HT1080 (cell line): ENCODE measurements around the gene PLA2G4A. TPM values are rescaled to one million over a fixed set of nuclear protein-coding genes. Genes with fewer than 3 reads are reported as not detected.

Experiments used
- DNase-seq: peaks from one replicate; pipeline ENCODE4 v3.0.0-alpha.2; 2015; ENCODE audit warnings: low read depth
- total RNA-seq: library from RNA; depleted of rRNA; stranded (reverse); fragments of >200 nt; shearing (Covaris generic); gene quantifications from 2 replicates; pipeline ENCODE4 v1.2.3, GENCODE V29; 2014

The PLA2G4A gene
- total RNA-seq, 1 experiment from 2014 or later, result 0.34 TPM

DNA sequence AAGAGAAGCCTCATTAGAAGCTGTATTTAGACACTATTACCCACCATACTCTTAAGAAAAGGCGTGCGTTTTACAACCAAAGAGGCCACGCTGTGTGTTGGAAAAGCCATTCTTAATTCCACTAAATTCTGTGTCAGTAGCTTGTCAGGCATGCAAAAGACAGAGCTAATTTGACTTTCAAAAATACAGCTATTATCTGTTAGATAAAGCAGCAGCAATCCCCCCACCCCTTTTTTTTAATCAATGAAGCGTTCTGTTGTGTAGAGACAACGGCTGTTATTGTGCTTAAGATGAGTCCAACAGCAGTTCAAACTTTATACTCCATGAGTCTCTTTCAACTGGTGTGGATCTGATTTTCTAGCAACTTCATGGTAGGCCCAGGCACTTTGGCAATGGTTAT is 43.5 kb downstream of the PLA2G4A start:
- no peak for DNase-seq

DNA sequence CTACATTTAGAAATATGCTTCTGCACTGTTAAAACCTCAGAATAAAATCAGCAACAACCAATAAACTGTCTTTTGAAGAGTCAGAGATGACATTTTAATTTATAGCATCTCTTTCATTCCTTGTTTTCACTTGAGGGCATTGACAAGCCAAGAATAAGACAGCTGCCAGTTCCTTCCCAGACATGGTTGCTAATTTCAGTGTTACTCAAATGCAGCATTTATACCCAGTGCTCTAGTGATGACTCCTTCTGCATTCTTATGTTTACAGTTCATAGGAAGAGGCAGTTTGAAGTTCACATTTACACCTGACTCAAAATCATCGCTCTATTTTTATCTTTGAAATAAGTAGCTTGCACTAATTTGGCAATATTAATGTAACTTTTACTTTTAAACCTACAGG is 44.9 kb downstream of the PLA2G4A start:
- DNase-seq, result no peak

DNA sequence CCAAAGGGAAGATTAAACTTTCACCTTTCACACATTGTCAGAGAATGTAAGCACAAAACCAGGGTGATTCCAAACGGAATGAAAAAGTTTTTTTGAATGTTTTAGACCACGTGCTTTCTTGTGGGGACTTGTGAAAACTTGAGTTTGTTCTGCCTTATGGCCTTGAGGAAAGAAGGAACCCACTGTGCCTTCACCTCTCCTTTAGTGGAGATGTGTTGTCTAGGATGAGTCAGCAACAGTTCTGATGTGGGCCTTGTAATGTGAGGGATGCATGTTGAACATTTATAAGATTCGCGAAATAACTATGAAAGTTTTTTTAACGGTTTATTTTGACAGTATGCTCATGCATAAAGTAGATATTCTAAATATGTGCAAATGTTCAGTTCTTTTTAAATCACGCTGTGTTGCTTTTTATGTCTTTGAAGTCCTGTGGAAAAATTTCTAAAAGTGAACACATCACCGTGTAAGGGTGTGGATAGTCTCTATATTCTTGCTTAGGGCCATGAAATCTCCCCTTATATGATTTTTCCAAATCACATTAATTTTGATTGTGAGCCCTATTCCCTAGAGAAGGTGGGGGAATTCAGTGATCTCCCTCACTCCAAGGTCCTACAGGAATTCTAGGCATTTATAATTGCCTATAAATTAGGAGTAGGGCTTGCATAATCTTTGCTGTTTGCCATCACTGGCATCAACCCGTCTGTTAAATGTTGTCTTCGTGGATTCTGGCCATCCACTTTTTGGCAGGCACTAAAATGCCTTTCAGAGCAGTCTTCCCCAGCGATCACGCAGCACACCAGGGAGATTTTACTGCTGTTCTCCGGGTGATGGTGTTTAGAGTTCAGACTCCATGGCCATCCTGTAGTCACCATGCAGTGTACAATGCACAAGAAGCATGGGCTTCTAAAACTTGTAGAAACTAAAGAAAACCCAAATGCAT is 47.4 kb downstream of the PLA2G4A start:
- no peak for DNase-seq

DNA sequence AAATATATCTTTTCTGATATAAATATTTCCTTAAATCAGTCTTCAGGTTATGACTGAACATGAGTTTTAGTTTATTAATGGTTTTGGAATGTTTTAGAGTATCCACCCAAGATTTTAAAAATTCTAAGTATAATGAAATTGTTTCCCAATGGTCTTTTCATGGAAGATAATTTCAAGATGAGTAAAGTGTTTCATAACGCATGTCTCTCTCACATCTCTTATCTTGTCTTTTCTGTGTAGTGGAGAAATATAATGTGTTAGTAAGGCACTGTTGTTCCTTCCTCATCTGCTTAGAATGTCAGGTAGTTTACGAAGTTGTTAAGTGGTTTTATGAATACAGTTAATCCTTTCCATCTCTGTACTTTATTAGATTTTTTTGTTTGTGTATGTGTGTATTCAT is 49.6 kb downstream of the PLA2G4A start:
- no peak for DNase-seq

DNA sequence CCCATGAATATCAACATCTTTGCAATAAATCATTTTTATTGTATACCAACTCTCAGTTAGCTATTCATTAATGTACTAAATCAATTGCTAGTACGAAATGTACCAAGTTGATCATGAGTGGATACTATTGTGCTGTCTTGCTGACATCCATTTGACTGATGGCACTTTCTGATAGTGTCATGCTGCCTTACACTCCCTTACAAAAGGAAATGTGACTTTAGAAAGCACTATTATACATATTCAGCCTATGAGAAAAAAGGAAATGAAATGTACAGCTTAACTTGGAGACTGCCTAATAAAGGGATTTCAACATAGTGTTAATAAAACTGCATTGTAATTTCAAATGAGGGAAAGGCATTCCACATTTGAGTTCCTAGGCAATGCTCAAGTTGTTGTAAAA is 52.2 kb downstream of the PLA2G4A start:
- DNase-seq, result no peak

DNA sequence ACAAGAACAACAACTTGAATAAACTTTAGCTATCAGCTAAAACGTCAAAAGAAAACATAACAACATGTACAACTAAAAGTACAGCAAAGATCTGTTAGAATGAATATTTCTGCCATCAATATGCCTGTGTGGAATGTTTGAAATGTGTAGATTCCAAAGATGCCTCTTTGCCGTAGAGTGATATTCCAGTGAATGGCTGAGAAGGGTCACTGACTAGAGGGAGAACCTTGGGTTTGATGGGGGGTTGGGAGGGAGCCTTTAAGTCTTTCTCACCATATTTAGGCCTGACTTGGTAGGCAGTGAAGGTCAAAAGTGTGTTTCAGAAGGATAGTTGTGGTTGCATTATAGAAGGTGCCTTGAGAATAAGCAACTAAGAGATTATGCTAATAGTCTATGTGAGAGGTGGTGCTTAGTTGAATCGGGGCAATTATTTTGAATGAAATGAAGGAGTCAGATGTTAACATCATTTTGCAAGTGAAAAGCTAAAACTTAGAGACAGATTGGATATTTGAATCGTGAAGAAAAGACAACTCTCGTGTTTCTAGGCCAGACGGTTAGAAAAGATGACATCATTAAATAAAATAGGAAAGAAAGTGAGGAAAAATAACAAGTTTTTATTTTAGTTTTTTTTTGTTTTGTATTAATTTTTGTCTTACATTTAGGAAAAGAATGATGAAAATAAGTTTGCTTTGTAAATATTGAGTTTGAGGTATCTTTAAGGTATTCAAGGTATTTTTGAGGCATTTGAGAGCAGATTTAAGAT is 53.8 kb downstream of the PLA2G4A start:
- no peak for DNase-seq

DNA sequence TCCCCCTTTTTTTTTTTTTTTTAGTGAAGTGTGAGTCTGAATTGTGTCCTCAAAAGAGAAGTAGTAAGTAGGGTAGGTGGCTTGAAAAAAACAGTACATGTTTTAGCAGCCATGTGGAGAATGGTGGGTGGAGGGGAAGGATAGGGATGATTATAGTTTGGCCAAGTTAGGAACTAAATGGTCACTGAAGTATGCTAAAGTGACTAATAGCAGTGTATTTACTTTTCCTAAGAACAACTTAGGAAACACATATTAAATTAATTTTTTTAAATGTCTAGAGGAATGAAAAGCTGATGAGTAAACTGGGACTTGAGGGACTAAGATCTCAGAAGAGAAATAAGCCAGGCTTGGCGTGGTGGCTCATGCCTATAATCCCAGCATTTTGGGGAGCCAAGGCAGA is 55.5 kb downstream of the PLA2G4A start:
- DNase-seq, result no peak

DNA sequence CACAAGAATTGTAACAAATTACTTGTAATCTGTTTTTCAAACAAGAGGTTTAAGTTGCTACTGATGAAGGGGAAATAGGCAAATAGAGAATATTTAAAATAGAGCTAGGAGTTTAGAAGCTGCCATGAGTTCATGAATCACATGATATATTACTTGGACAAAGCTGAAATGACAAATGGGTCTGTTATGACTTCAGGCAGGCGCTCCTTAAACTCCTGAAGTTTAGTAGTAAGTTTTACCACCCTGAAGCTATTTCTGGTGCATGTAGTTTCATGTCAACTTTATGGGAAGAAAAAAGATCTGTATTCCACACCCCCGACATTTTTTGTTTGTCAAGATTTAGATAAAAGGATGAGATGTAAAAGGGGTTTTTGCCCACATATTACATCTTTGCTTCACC is 58.5 kb downstream of the PLA2G4A start:
- no peak for DNase-seq

DNA sequence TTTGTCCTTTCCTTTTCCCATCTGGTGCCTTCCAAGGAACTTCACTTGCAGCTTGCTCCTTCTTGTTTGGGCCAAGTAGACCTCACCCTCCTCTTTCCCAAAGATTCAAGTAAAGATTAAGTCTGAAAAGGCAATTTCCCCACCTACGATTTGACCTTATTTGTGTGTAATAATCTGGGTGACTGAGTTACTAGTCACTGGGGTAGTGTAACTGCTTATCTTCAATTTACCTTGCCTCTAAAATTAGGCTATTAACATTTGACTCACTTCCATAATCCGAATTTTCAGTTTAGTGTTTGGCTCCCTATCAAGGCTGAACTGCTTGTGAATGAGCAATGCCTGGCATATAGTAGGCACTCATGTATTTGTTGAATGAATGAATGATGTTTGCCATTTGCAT is 59.6 kb downstream of the PLA2G4A start:
- no peak for DNase-seq

DNA sequence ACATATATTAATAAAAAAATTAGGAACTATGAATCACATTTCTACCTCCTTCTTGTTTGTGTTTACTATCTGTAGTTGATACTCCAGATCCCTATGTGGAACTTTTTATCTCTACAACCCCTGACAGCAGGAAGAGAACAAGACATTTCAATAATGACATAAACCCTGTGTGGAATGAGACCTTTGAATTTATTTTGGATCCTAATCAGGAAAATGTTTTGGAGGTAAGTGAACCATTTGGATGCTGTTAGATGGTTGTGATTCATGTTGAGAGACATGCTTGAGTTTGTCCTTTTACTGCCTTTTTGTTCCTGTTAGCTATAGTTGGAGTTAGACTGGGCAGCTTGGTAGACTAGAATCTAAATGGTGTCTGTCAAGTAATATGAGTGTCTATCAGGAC is 64.2 kb downstream of the PLA2G4A start:
- DNase-seq, result no peak

DNA sequence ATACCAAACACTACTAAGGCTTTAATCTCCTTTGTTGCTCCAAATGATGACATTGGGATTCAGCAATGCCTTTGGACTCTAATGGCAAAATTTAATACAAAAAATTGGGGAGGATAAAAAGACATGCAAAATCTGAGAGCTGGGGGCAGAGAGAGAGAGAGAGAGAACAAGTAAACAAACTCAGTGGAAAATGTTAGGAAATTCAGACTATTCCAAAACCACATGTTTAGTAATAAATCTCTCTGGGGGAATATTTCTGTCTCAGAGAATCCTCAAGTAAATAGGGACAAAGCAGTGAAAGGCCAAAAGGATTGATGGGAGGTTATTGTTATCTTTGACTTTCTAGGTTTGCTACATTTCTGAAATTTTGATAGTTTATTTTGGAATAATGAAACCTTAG is 65.7 kb downstream of the PLA2G4A start:
- no peak for DNase-seq

DNA sequence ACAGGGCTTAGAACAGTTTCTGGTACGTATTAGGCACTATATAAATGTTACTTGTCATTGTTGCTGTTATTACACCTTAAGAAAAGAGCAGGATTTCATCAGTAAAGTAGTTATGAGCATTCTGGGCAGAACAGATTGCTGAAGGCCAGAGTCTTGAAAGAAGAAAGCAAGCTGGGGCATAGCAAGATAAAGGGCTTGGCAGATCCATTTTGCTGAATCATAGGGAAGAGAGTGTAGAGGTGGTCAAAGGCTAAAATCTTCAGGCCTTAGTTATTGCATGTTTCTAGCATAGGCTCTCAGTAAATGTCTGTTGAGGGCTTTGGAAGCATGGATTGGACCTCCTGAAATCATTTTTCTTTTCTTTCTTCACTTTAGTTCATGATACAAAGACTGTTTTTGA is 67.5 kb downstream of the PLA2G4A start:
- peak; percentile 10 for DNase-seq

DNA sequence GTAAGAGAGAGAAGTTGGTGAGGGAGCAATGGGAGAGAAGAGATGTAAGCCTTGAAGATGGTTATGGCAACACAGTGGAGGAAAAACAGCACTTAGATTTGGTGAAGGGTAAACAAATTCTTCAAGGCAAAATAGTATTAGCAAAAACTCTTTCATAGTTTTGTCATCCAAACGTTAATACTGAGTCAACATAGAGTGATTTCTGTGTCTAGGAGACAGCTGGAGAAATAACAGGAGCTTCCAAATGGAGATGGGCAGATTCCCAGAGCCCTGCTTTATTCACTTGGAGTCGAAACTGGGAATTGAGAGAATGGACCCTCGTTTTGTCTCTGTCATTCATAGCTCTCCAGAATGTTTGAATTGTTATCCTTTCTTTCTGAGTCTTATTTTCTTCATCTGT is 68.3 kb downstream of the PLA2G4A start:
- no peak for DNase-seq

DNA sequence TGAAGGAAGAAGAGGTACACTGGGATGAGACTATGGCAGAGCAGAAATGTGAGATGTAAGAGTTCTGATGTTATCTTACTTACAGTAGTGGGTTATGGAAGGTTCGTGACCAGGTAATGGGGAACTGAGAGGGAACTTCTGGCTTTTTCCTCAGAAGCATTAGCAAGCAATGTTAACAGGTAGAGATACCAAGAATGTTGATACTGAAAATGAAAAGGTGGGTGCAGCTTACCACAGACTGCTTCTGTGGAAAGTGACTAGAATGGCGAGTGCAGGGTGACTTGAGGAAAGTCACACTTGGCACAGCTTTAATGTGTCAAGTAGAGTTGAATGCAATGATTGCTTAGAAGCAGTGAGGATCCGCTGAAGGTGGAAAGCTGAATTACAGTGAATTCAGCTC is 70.8 kb downstream of the PLA2G4A start:
- DNase-seq, result no peak

DNA sequence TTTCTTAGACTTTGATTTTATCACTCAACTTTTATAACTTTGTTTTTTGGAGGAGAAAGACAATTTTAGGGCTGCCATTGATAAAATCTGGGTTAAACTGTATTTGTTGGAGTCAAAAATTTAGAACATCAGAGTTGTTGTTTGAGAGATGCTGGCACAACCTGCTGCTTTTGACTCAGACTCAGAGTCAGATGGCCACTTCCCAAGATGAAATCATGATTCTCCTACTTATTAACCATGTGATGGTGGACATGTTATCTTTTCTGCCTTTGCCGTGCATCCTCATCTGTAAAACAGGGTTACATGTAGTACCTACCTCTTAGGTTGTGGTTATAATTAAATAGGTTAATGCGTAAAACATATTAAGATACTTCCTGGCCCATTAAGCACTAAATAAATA is 71.2 kb downstream of the PLA2G4A start:
- no peak for DNase-seq

DNA sequence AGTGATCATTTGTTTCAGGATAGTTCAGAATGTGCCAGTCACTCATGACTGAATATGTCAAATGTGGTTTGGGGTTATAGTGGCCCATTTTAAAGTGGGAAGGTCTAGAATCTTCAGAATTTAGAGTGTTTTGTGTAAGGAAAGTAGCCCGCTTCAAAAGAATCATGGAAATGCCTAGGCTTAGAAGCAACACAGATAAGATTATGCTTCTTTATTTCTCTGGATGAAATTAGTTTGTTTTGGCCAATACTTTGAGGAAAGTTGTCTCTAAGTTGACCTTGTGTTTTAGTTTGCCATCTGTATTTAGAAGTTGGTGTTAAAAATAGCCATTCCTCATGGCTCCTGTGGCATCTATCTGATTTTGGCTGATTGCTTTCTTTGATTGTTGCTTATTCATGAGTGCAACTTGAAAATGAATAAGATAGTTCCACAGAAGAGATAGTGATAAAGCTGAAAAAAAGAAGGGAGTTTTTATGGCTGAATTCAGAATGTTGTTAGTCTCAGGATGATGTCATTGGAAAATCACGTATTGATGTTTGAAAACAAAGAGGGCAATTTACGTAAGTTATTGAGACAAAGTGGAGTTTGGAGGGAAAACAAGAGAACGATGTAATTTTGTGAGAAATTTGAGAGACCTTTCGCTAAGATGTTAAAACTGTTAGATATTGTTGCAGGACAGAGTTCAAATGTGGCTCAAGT is 71.9 kb downstream of the PLA2G4A start:
- DNase-seq, result no peak

DNA sequence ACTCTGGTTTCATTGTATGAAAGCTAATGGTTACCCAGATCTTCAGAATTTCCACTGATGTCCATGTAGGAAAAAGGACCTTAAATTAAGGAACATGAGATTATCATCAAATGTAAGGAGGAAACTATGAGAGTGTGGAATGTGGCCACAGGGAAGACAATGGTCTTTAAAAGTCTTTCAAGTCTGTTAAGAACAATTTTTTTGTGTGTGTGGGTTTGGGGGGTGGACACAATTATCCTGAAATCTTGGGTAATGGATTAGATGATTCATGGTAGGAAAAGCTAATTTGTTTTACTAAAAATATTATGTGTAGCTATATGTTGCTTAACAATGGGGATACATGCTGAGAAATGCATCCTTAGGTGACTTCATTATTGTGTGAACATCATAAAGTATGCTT is 72.9 kb downstream of the PLA2G4A start:
- DNase-seq, result no peak

DNA sequence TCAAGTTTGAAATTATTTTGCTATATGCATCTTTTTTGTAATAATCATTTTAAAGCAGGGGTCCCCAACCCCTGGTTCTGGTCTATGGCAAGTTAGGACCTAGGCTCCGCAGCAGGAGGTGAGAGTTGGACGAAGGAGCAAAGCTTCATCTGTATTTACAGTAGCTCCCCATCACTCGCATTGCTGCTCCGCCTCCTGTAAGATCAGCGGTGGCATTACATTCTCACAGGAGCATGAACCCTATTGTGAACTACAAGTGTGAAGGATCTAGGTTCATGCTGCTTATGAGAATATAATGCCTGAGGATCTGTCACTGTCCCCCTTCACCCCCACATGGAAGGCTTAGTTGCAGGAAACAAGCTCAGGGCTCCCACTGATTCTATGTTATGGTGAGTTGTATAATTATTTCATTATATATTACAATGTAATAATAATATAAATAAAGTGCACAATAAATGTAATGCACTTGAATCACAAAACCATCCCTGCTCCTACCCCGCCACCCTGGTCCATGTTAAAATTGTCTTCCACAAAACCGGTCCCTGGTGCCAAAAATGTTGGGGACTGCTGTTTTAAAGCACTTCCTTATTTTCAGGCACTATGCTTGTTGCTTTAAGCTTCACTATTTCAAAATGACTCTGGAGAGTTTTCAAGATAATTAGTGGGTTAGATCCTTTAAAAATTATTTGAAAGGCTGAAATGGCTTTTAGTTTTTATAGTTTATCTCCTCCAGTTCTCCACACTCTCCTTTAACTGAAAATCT is 74.8 kb downstream of the PLA2G4A start:
- DNase-seq, result no peak

DNA sequence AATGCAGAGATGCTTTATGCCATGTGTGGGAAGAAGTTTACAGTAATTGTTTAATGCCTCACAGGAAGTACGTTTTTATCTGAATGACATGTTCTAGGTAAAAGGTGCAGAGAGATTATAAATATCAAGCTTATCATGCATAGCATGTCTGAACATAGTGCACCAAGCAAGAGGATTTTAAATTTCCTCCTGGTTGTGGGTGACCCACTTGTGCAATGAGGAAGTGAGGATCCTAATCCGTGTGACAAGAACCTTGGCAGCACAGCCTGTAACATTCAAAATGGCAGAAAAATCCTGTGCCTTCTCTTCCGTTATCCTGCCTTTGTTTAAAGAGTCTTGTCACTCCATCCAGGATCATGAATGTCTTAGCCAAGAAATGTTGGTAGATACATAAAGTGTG is 75.6 kb downstream of the PLA2G4A start:
- no peak for DNase-seq

DNA sequence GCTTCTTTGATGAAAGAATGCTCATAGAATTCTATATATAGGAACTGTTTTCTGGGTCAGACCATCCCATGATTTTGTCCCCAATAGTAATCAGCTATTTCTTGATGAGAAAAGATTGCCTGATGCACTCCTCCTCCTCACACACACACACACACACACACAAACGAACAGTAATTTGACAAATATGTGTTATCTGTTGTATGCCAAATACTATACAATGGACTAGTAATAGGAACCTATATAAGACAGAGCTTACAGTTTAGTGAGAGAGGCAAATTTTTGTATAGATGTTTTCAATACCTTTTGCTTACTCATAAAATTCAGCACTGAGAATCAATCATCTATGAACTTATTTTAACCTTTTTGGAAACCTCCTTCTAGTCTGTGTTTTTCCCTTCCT is 76.8 kb downstream of the PLA2G4A start:
- no peak for DNase-seq

DNA sequence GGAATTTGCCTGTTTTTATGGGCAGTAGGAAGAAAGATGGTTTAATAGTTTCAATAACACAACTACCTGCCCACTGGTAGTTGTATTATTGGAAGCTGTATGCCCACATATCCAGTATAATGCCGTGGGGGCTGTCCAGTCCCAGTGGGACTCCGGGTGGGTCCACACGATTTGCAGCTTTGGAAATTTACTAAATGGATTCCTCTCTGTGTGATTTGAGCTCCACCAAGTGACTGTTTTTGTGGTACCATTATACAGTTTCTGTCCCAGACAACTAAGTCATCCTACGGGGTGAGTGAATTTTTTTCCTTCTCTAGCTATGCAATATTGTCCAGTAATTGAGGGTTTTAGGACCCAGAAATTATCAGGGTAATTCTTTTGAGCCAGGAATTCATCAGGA is 86.8 kb downstream of the PLA2G4A start:
- no peak for DNase-seq
